ENCODE measurements around the gene PLCL2. TPM values are rescaled to one million over a fixed set of nuclear protein-coding genes. Genes with fewer than 3 reads are reported as not detected.

The PLCL2 gene
- total and polyA plus RNA-seq, 10 of the 15 experiments (the other 5 are each of a cell fraction or from before 2014, with no cell fraction given) = 7.5 to 37.3 (median 21.7) TPM

GRCh38 chr3:16999871-17000270, 115.1 kb downstream of the PLCL2 start:
- intact Hi-C loops (cut with micrococcal nuclease; ENCODE audit: unreplicated experiment) (no loop called here), in situ Hi-C loops (cut with MboI) (no loop called here)
- peaks cover 4% of the 10 kb centered on the region for H3K9me3 ChIP-seq (replicated peaks; ENCODE audit: control insufficient read depth, insufficient read depth, low read length)
- ChIA-PET RAD21 (ENCODE audit: unreplicated experiment) (interaction anchor here (3.3 kb wide), 1 partner anchor 22 kb away, joined by 10 read pairs; no protein-coding TSS in a partner anchor), POLR2A (no interaction called here), CTCF (no interaction called here), SMC1A (ENCODE audit: uncharacterized antibody, unreplicated experiment) (interaction anchor here (1.2 to 2.4 kb wide), 2 partner anchors 15 to 42 kb away, joined by 3 to 7 read pairs; no protein-coding TSS in a partner anchor)
- H4K20me1 ChIP-seq (ENCODE audit: control insufficient read depth, insufficient read depth) = peaks cover 4% of the 10 kb centered on the region
- no peak for FAIRE-seq
- H2AFZ ChIP-seq (ENCODE audit: control insufficient read depth, low read depth, low read length) = no peak overlapping the region
- DNase-seq (ENCODE audit: low read depth, low spot score) = no peak
- no peak overlapping the region for H3K9ac ChIP-seq (ENCODE audit: control insufficient read depth, insufficient read depth, low read length)
- peaks cover 7% of the 10 kb centered on the region for H3K4me1 ChIP-seq (ENCODE audit: control insufficient read depth, insufficient read depth, low read length)
- no peaks in the 10 kb centered on the region for H3K27me3 ChIP-seq (replicated peaks in 1 of 2; ENCODE audit: control insufficient read depth in 2 of 2, insufficient read depth in 2 of 2, low read length in 1 of 2)
- H3K4me3 ChIP-seq = no peak overlapping the region
- no peak overlapping the region for H3K27ac ChIP-seq (ENCODE audit: control insufficient read depth, insufficient read depth)
- no peaks in the 10 kb centered on the region; a peak in 2 of 4 replicates for H3K36me3 ChIP-seq (ENCODE audit: control insufficient read depth in 2 of 2, insufficient read depth in 2 of 2, low read length in 1 of 2)
- H3K79me2 ChIP-seq (ENCODE audit: control insufficient read depth, insufficient read depth, low read length) = peaks cover 58% of the 10 kb centered on the region
- no peak for ATAC-seq
- no TSS peak for BruUV-seq (replicated peaks)
- no peak overlapping the region for H3K4me2 ChIP-seq (ENCODE audit: control insufficient read depth, insufficient read depth)
- no peak for TF ChIP-seq TBL1XR1 (IDR thresholded peaks at IDR 0.05; ENCODE audit: low read depth, low read length)
- TF ChIP-seq SREBF2 (IDR thresholded peaks at IDR 0.05; ENCODE audit: low read length) = no peak
- TF ChIP-seq REST (IDR thresholded peaks at IDR 0.05; ENCODE audit: low read depth, low read length) = no peak
- TF ChIP-seq ELK1 (IDR thresholded peaks at IDR 0.05; ENCODE audit: low read depth, low read length) = no peak
- no peak for TF ChIP-seq MYB (IDR thresholded peaks at IDR 0.05; ENCODE audit: borderline replicate concordance, low read depth, low read length)
- TF ChIP-seq PKNOX1 (IDR thresholded peaks at IDR 0.05) = no peak
- no peak for TF ChIP-seq ZBTB40 (IDR thresholded peaks at IDR 0.05; ENCODE audit: borderline replicate concordance)
- TF ChIP-seq KLF5 (IDR thresholded peaks at IDR 0.05; ENCODE audit: partially characterized antibody) = no peak
- no peak for TF ChIP-seq YBX1 (IDR thresholded peaks at IDR 0.05)
- no peak for TF ChIP-seq PML (IDR thresholded peaks at IDR 0.05; ENCODE audit: low read length)
- TF ChIP-seq ATF7 (IDR thresholded peaks at IDR 0.05; ENCODE audit: low read depth) = no peak
- TF ChIP-seq RELA (IDR thresholded peaks at IDR 0.05; ENCODE audit: borderline replicate concordance, partially characterized antibody) = no peak
- TF ChIP-seq USF1 (IDR thresholded peaks at IDR 0.05; ENCODE audit: borderline replicate concordance, extremely low read length, insufficient read depth, low read depth, low read length) = no peak
- no peak for TF ChIP-seq NFXL1 (IDR thresholded peaks at IDR 0.05; ENCODE audit: borderline replicate concordance)
- TF ChIP-seq SMARCA5 (IDR thresholded peaks at IDR 0.05) = no peak

Measured in GM12878 (cell line).